IMR-90 (cell line): ENCODE measurements around the gene FRMD5. TPM values are rescaled to one million over a fixed set of nuclear protein-coding genes. Genes with fewer than 3 reads are reported as not detected.

Experiments
- ATAC-seq: fragments of 200-7000 bp; cut with Tn5 transposase; 2 replicates; pipeline ENCODE4 v1.9.1; 2020; ENCODE audit warnings: low read depth, mild to moderate bottlenecking, moderate library complexity
- BruUV-seq: library from RNA; stranded (reverse); fragments of 400-500 nt; replicated peaks from 2 replicates; lab custom pipeline; 2021; lab: Mats Ljungman, UMichigan
- CTCF ChIA-PET: fragments of 300-600 bp; formaldehyde crosslinking; extraction: SDS; loops from one replicate; lab custom pipeline; 2021; ENCODE audit warnings: antibody characterized with exemption; lab: Yijun Ruan, JAX
- POLR2A ChIA-PET: fragments of 300-600 bp; sonication (Branson Sonifier 250); formaldehyde crosslinking; loops from one replicate; lab custom pipeline; 2022; ENCODE audit warnings: antibody characterized with exemption; ENCODE audit not compliant: unreplicated experiment; lab: Charles Lee
- DNase-seq: peaks from one replicate; pipeline ENCODE4 v3.0.0; 2013
- H2AFZ ChIP-seq: replicated peaks from 2 replicates; pipeline ENCODE3; 2013; ENCODE audit warnings: low read length, mild to moderate bottlenecking; ENCODE audit not compliant: poor library complexity
- H2AK5ac ChIP-seq: 2 replicates; pipeline ENCODE4 v1.6.1; 2013; ENCODE audit warnings: low read depth, low read length, inconsistent platforms
- H2AK9ac ChIP-seq: replicated peaks from 2 replicates; pipeline ENCODE3; 2013; ENCODE audit warnings: mild to moderate bottlenecking, low read depth, low read length, moderate library complexity; ENCODE audit not compliant: poor library complexity
- H2BK120ac ChIP-seq: 2 replicates; pipeline ENCODE4 v1.6.1; 2013; ENCODE audit warnings: low read depth, low read length, inconsistent platforms
- H2BK15ac ChIP-seq: 3 replicates; pipeline ENCODE4 v1.6.1; 2013; ENCODE audit warnings: low read depth, low read length, inconsistent platforms
- H2BK20ac ChIP-seq: 2 replicates; pipeline ENCODE4 v1.6.1; 2013; ENCODE audit warnings: low read depth, mild to moderate bottlenecking, inconsistent platforms, low read length, moderate library complexity
- H2BK5ac ChIP-seq: 2 replicates; pipeline ENCODE4 v1.6.1; 2013; ENCODE audit warnings: mild to moderate bottlenecking, low read depth, low read length, inconsistent platforms; ENCODE audit not compliant: poor library complexity, severe bottlenecking
- H3K14ac ChIP-seq: replicated peaks from 2 replicates; pipeline ENCODE4 v1.6.1; 2013; ENCODE audit warnings: low read depth, low read length, inconsistent platforms
- H3K18ac ChIP-seq: 2 replicates; pipeline ENCODE4 v1.6.1; 2013; ENCODE audit warnings: low read depth, low read length, control low read depth
- H3K23ac ChIP-seq: 2 replicates; pipeline ENCODE4 v1.6.1; 2013; ENCODE audit warnings: low read depth, low read length, inconsistent platforms
- H3K27ac ChIP-seq: 2 replicates; pipeline ENCODE4 v1.5.1; 2013; ENCODE audit warnings: mild to moderate bottlenecking, control low read depth, low read length; ENCODE audit not compliant: insufficient read depth
- H3K27me3 ChIP-seq: 2 replicates; pipeline ENCODE4 v1.6.1; 2013; ENCODE audit warnings: low read length; ENCODE audit not compliant: control insufficient read depth, insufficient read depth
- H3K36me3 ChIP-seq: 2 replicates; pipeline ENCODE4 v1.6.1; 2013; ENCODE audit warnings: low read length, mixed read lengths; ENCODE audit not compliant: control insufficient read depth, insufficient read depth
- H3K4ac ChIP-seq: 2 replicates; pipeline ENCODE4 v1.6.1; 2013; ENCODE audit warnings: low read depth, low read length, inconsistent platforms
- H3K4me1 ChIP-seq: 2 replicates; pipeline ENCODE4 v1.6.1; 2013; ENCODE audit warnings: low read length, mixed read lengths; ENCODE audit not compliant: control insufficient read depth, insufficient read depth
- H3K4me2 ChIP-seq: 2 replicates; pipeline ENCODE4 v1.6.1; 2013; ENCODE audit warnings: low read depth, mild to moderate bottlenecking, control low read depth, low read length, moderate library complexity
- H3K4me3 ChIP-seq: 2 replicates; pipeline ENCODE4 v1.5.1; 2013; ENCODE audit warnings: low read depth, mild to moderate bottlenecking, control low read depth, low read length, moderate library complexity; ENCODE audit not compliant: insufficient read depth
- H3K56ac ChIP-seq: 2 replicates; pipeline ENCODE4 v1.6.1; 2013; ENCODE audit warnings: low read length, inconsistent platforms; ENCODE audit not compliant: insufficient read depth; ENCODE audit errors: extremely low read depth
- H3K79me1 ChIP-seq, 2 experiments: 2 replicates each; pipeline ENCODE4 v1.6.1; 2013; ENCODE audit warnings: low read length in 2 of 2, inconsistent platforms in 1 of 2, low read depth in 1 of 2
- H3K9ac ChIP-seq: 2 replicates; pipeline ENCODE4 v1.6.1; 2013; ENCODE audit warnings: low read depth, low read length, control low read depth
- H3K9me1 ChIP-seq: 2 replicates; pipeline ENCODE4 v1.6.1; 2013; ENCODE audit warnings: low read length, inconsistent platforms; ENCODE audit not compliant: insufficient read depth
- H3K9me3 ChIP-seq: 2 replicates; pipeline ENCODE4 v1.6.1; 2013; ENCODE audit warnings: low read length; ENCODE audit not compliant: control insufficient read depth, insufficient read depth
- H4K20me1 ChIP-seq: 2 replicates; pipeline ENCODE4 v1.6.1; 2013; ENCODE audit warnings: low read length, inconsistent platforms; ENCODE audit not compliant: insufficient read depth
- H4K5ac ChIP-seq: 2 replicates; pipeline ENCODE4 v1.6.1; 2013; ENCODE audit warnings: mild to moderate bottlenecking, low read depth, low read length, control low read depth
- H4K8ac ChIP-seq, 2 experiments: 2 replicates each; pipeline ENCODE4 v1.6.1; 2013; ENCODE audit warnings: low read depth in 2 of 2, low read length in 2 of 2, control low read depth in 1 of 2, inconsistent platforms in 1 of 2
- H4K91ac ChIP-seq: 2 replicates; pipeline ENCODE4 v1.6.1; 2013; ENCODE audit warnings: low read depth, low read length, inconsistent platforms; ENCODE audit not compliant: insufficient read depth
- BHLHE40 ChIP-seq: fragments of 150-350 bp; IDR thresholded peaks from 2 replicates; pipeline ENCODE4 v1.6.1; 2016; ENCODE audit warnings: mild to moderate bottlenecking, low read depth, low read length
- CEBPB ChIP-seq: IDR thresholded peaks from 2 replicates; pipeline ENCODE4 v1.6.1; 2012; ENCODE audit warnings: low read depth, low read length, improper control_type of control experiment
- CHD1 ChIP-seq: IDR thresholded peaks from 2 replicates; pipeline ENCODE4 v1.6.1; 2012; ENCODE audit warnings: low read depth, low read length, improper control_type of control experiment
- FOS ChIP-seq: fragments of 150-350 bp; IDR thresholded peaks from 2 replicates; pipeline ENCODE4 v1.6.1; 2016; ENCODE audit warnings: low read depth, low read length
- MAFK ChIP-seq: IDR thresholded peaks from 2 replicates; pipeline ENCODE4 v1.6.1; 2012; ENCODE audit warnings: low read depth, low read length, improper control_type of control experiment
- MAZ ChIP-seq: IDR thresholded peaks from 2 replicates; pipeline ENCODE4 v1.6.1; 2012; ENCODE audit warnings: low read depth, mild to moderate bottlenecking, low read length, improper control_type of control experiment, moderate library complexity, borderline replicate concordance
- RAD21 ChIP-seq: IDR thresholded peaks from 2 replicates; pipeline ENCODE4 v1.6.1; 2012; ENCODE audit warnings: low read length, improper control_type of control experiment
- RCOR1 ChIP-seq: IDR thresholded peaks from 2 replicates; pipeline ENCODE4 v1.6.1; 2012; ENCODE audit warnings: mild to moderate bottlenecking, low read length, improper control_type of control experiment; ENCODE audit not compliant: insufficient replicate concordance
- RFX5 ChIP-seq: IDR thresholded peaks from 2 replicates; pipeline ENCODE4 v1.8.0; 2012; ENCODE audit warnings: low read depth, mild to moderate bottlenecking, low read length, moderate library complexity
- SMC3 ChIP-seq: fragments of 150-350 bp; IDR thresholded peaks from 2 replicates; pipeline ENCODE4 v1.6.1; 2016; ENCODE audit warnings: low read depth, mild to moderate bottlenecking, antibody characterized with exemption, low read length, moderate library complexity
- WGBS, 2 experiments: methylation state at CpG; one replicate each; pipeline versions ENCODE4 v1.1.5 to v1.1.7; 2013; ENCODE audit warnings: missing lambda C conversion rate in 2 of 2; ENCODE audit not compliant: insufficient read length in 1 of 2; ENCODE audit errors: extremely low coverage in 2 of 2; 5-methylcytosine and 5-hydroxymethylcytosine counted together
- dilution Hi-C: fragments of 300-500 bp; cut with HindIII; formaldehyde crosslinking; loops from one replicate; pipeline ENCODE4 v1.14.3; 2018; ENCODE audit warnings: low sequenced_read_pairs; ENCODE audit not compliant: unreplicated experiment
- in situ Hi-C: fragments of 300-500 bp; cut with MboI; formaldehyde crosslinking; loops from 3 replicates; pipeline ENCODE4 v1.14.3; 2019; ENCODE audit warnings: low sequenced_read_pairs, inconsistent platforms, mixed read lengths
- intact Hi-C: fragments of 100-400 bp; cut with micrococcal nuclease; formaldehyde crosslinking; loops from 2 replicates; pipeline ENCODE4 v1.10.0; 2022
- polyA plus RNA-seq, 3 experiments: library from polyadenylated mRNA; depleted of rRNA; stranded (reverse); fragments of >200 nt; gene quantifications; 2 replicates each; pipeline ENCODE4 v1.2.3, GENCODE V29; 2012; ENCODE audit warnings: low replicate concordance in 1 of 3
- total RNA-seq: library from RNA; depleted of rRNA; stranded (reverse); fragments of >200 nt; gene quantifications from 2 replicates; pipeline ENCODE4 v1.2.3, GENCODE V29; 2012
- TF ChIP-seq, protein P1 (sequence below): conservative IDR thresholded peaks from 2 replicates; pipeline ENCODE4 v1.5.1; 2012; ENCODE audit warnings: mild to moderate bottlenecking, low read depth, low read length, improper control_type of control experiment
- TF ChIP-seq, protein P2 (sequence below): fragments of 150-350 bp; IDR thresholded peaks from 2 replicates; pipeline ENCODE4 v1.6.1; 2016; ENCODE audit warnings: low read depth, mild to moderate bottlenecking, low read length, moderate library complexity, borderline replicate concordance
- TF ChIP-seq, protein P3 (sequence below): fragments of 150-350 bp; IDR thresholded peaks from 2 replicates; pipeline ENCODE4 v1.6.1; 2017; ENCODE audit warnings: mild to moderate bottlenecking, antibody characterized with exemption, low read length, low read depth

Gene FRMD5
- total and polyA plus RNA-seq, 2 of the 4 experiments (the other 2 are of a cell fraction) = 4.1 to 5.4 TPM

DNA sequence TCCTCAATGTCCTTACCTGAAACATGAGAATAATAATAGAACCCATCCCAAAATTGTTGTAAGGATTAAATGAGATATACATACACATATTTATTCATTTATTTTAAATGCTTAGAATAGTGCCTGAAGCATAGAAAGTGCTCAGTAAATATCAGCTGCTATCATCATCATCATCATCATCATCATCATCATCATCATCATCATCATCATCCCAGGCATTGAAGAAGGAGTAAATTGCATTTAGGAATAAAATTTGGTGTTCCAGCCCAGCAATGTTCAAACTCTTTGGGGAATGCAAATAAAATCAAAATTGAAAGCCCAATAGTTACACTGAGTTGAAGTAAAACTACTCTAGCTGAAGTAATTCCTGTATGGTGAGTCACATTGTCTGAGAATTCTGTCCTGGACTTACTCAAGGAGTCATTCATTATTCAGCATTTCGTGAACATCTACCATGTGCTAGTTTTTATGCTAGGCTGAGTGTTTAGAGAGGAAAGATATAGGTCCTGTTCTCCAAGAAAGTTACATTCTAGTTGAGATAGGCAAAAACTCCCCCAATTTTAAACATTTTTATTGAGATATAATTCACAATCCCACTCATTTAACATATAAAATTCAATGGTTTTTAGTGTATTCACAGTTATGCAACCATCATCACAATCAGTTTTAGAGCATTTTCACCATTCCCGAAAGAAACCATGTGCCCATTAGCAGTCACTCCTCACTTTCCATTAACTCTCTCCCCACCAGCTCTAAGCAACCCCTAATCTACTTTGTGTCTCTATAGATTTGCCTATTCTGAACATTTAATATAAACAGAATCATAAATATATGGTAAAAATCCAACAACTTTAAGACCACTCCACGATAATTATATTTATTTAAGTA, 107.2 kb downstream of the FRMD5 start:
- dilution Hi-C loops = no loop called here
- no peak overlapping the region; the same call in 1 of the 2 replicates for H2AK5ac ChIP-seq
- TF ChIP-seq, protein P1, sequence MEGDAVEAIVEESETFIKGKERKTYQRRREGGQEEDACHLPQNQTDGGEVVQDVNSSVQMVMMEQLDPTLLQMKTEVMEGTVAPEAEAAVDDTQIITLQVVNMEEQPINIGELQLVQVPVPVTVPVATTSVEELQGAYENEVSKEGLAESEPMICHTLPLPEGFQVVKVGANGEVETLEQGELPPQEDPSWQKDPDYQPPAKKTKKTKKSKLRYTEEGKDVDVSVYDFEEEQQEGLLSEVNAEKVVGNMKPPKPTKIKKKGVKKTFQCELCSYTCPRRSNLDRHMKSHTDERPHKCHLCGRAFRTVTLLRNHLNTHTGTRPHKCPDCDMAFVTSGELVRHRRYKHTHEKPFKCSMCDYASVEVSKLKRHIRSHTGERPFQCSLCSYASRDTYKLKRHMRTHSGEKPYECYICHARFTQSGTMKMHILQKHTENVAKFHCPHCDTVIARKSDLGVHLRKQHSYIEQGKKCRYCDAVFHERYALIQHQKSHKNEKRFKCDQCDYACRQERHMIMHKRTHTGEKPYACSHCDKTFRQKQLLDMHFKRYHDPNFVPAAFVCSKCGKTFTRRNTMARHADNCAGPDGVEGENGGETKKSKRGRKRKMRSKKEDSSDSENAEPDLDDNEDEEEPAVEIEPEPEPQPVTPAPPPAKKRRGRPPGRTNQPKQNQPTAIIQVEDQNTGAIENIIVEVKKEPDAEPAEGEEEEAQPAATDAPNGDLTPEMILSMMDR = no peak
- TF ChIP-seq, protein P2, sequence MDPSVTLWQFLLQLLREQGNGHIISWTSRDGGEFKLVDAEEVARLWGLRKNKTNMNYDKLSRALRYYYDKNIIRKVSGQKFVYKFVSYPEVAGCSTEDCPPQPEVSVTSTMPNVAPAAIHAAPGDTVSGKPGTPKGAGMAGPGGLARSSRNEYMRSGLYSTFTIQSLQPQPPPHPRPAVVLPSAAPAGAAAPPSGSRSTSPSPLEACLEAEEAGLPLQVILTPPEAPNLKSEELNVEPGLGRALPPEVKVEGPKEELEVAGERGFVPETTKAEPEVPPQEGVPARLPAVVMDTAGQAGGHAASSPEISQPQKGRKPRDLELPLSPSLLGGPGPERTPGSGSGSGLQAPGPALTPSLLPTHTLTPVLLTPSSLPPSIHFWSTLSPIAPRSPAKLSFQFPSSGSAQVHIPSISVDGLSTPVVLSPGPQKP = no peak
- 0 out of 2 replicates have a peak, but pooled peaks have one; percentile 14 for TF ChIP-seq BHLHE40
- TF ChIP-seq SMC3 = no peak
- TF ChIP-seq MAFK = peak; percentile 60
- TF ChIP-seq MAZ = no peak
- TF ChIP-seq RFX5 = no peak
- no peak for TF ChIP-seq RAD21
- TF ChIP-seq, protein P3, sequence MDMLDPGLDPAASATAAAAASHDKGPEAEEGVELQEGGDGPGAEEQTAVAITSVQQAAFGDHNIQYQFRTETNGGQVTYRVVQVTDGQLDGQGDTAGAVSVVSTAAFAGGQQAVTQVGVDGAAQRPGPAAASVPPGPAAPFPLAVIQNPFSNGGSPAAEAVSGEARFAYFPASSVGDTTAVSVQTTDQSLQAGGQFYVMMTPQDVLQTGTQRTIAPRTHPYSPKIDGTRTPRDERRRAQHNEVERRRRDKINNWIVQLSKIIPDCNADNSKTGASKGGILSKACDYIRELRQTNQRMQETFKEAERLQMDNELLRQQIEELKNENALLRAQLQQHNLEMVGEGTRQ = no peak
- TF ChIP-seq FOS = peak; percentile 78
- TF ChIP-seq RCOR1 = no peak
- 0 out of 2 replicates have a peak, but pooled peaks have one; percentile 16 for TF ChIP-seq CEBPB
- TF ChIP-seq CHD1 = no peak

More for the DNA sequence above, 107.2 kb downstream of the FRMD5 start:
- Histone ChIP-seq H3K23ac (no peak overlapping the region), H4K91ac (0 out of 2 replicates have a peak overlapping the region, but pooled peaks have one; percentile 15), H2BK120ac (peak overlapping the region; percentile 88), H3K4ac (0 out of 2 replicates have a peak overlapping the region, but pooled peaks have one; percentile 42), H3K14ac (peak overlapping the region; percentile 59; the same call in 1 of the 2 replicates), H3K56ac (no peak overlapping the region), H4K5ac (no peak overlapping the region), H3K4me3 (no peak overlapping the region), H3K27me3 (no peaks in the 10 kb centered on the region), H3K4me1 (peaks cover 5% of the 10 kb centered on the region), H2AFZ (no peak overlapping the region), H3K79me1 (peaks cover 4 to 13% of the 10 kb centered on the region in 2 experiments; a peak in 2 of 4 replicates), H3K9me1 (0 out of 2 replicates have a peak, but pooled peaks cover 2% of the 10 kb centered on the region), H2BK5ac (peak overlapping the region; percentile 62), H3K4me2 (peak overlapping the region; percentile 82; the same call in 1 of the 2 replicates), H2AK9ac (no peak overlapping the region), H4K8ac (no peak overlapping the region), H3K9me3 (no peaks in the 10 kb centered on the region), H3K18ac (no peak overlapping the region; the same call in 1 of the 2 replicates), H2BK15ac (peak overlapping the region; percentile 39; the same call in 1 of the 3 replicates), H3K9ac (no peak overlapping the region), H4K20me1 (no peaks in the 10 kb centered on the region), H2BK20ac (peak overlapping the region; percentile 83), H3K27ac (no peak overlapping the region), H3K36me3 (no peaks in the 10 kb centered on the region)
- BruUV-seq = no TSS peak
- CTCF ChIA-PET = no interaction called here
- ATAC-seq = peak; percentile 96
- in situ Hi-C loops (no loop called here), intact Hi-C loops (no loop called here)
- no CpG with 5 or more reads among the region's 3 CpGs for WGBS, 2 experiments
- DNase-seq = peak; percentile 93
- POLR2A ChIA-PET = no interaction called here
